ENCODE results near the gene AKAP6.

GRCh38 chr14:32607399-32607798 lies 278.3 kb downstream of the AKAP6 start:
- TF ChIP-seq CTCF (IDR thresholded peaks at IDR 0.05) (no peak), POLR2A (IDR thresholded peaks at IDR 0.05) (no peak)
